ENCODE results near the gene GCLC.

The GCLC gene

GRCh38 chr6:53510746-53511145 is 34.2 kb downstream of the GCLC start:
- H3K36me3 ChIP-seq (ENCODE audit: insufficient read depth, low read length) = no peaks in the 10 kb centered on the region; the same call in none of the 2 replicates
- H3K4me1 ChIP-seq (ENCODE audit: control insufficient read depth, insufficient read depth, low read length, unreplicated experiment) = no peaks in the 10 kb centered on the region
- no peak overlapping the region for H3K27ac ChIP-seq (ENCODE audit: low read depth, low read length)
- H3K4me3 ChIP-seq (ENCODE audit: low read depth, low read length) = no peak overlapping the region
- H3K27me3 ChIP-seq (ENCODE audit: insufficient read depth, low read length) = no peaks in the 10 kb centered on the region
- no peak overlapping the region for H2AFZ ChIP-seq (ENCODE audit: low read length, unreplicated experiment)
- H3K79me2 ChIP-seq (ENCODE audit: control insufficient read depth, insufficient read depth, low read length, unreplicated experiment) = no peaks in the 10 kb centered on the region

GRCh38 chr6:53506872-53507271 is 38.0 kb downstream of the GCLC start:
- Histone ChIP-seq H3K79me2 (ENCODE audit: control insufficient read depth, insufficient read depth, low read length, unreplicated experiment) (no peaks in the 10 kb centered on the region), H2AFZ (ENCODE audit: low read length, unreplicated experiment) (no peak overlapping the region), H3K4me1 (ENCODE audit: control insufficient read depth, insufficient read depth, low read length, unreplicated experiment) (no peaks in the 10 kb centered on the region), H3K27ac (ENCODE audit: low read depth, low read length) (no peak overlapping the region), H3K27me3 (ENCODE audit: insufficient read depth, low read length) (no peaks in the 10 kb centered on the region), H3K36me3 (ENCODE audit: insufficient read depth, low read length) (no peaks in the 10 kb centered on the region; the same call in 1 of the 2 replicates), H3K4me3 (ENCODE audit: low read depth, low read length) (no peak overlapping the region)

GRCh38 chr6:53504512-53504911 is 40.4 kb downstream of the GCLC start:
- Histone ChIP-seq H3K79me2 (ENCODE audit: control insufficient read depth, insufficient read depth, low read length, unreplicated experiment) (no peaks in the 10 kb centered on the region), H2AFZ (ENCODE audit: low read length, unreplicated experiment) (no peak overlapping the region), H3K4me3 (ENCODE audit: low read depth, low read length) (no peak overlapping the region), H3K27ac (ENCODE audit: low read depth, low read length) (no peak overlapping the region), H3K36me3 (ENCODE audit: insufficient read depth, low read length) (no peaks in the 10 kb centered on the region; the same call in 1 of the 2 replicates), H3K27me3 (ENCODE audit: insufficient read depth, low read length) (no peaks in the 10 kb centered on the region), H3K4me1 (ENCODE audit: control insufficient read depth, insufficient read depth, low read length, unreplicated experiment) (no peaks in the 10 kb centered on the region)

GRCh38 chr6:53503060-53503459 is 41.8 kb downstream of the GCLC start:
- H3K27me3 ChIP-seq (ENCODE audit: insufficient read depth, low read length) = no peaks in the 10 kb centered on the region
- H2AFZ ChIP-seq (ENCODE audit: low read length, unreplicated experiment) = no peak overlapping the region
- no peak overlapping the region for H3K27ac ChIP-seq (ENCODE audit: low read depth, low read length)
- H3K79me2 ChIP-seq (ENCODE audit: control insufficient read depth, insufficient read depth, low read length, unreplicated experiment) = no peaks in the 10 kb centered on the region
- peaks cover 5% of the 10 kb centered on the region for H3K36me3 ChIP-seq (ENCODE audit: insufficient read depth, low read length)
- no peak overlapping the region for H3K4me3 ChIP-seq (ENCODE audit: low read depth, low read length)
- no peaks in the 10 kb centered on the region for H3K4me1 ChIP-seq (ENCODE audit: control insufficient read depth, insufficient read depth, low read length, unreplicated experiment)

- H3K27ac ChIP-seq (ENCODE audit: low read depth, low read length) = no peak overlapping the region
- peaks cover 10% of the 10 kb centered on the region for H3K4me1 ChIP-seq (ENCODE audit: control insufficient read depth, insufficient read depth, low read length, unreplicated experiment)
- no peaks in the 10 kb centered on the region for H3K79me2 ChIP-seq (ENCODE audit: control insufficient read depth, insufficient read depth, low read length, unreplicated experiment)
- no peak overlapping the region for H3K4me3 ChIP-seq (ENCODE audit: low read depth, low read length)
- H3K27me3 ChIP-seq (ENCODE audit: insufficient read depth, low read length) = no peaks in the 10 kb centered on the region
- peaks cover 5% of the 10 kb centered on the region for H3K36me3 ChIP-seq (ENCODE audit: insufficient read depth, low read length)
- no peak overlapping the region for H2AFZ ChIP-seq (ENCODE audit: low read length, unreplicated experiment)
Observed at GRCh38 chr6:53501432-53501831, 43.5 kb downstream of the GCLC start.

- Histone ChIP-seq H3K79me2 (ENCODE audit: control insufficient read depth, insufficient read depth, low read length, unreplicated experiment) (no peaks in the 10 kb centered on the region), H3K36me3 (ENCODE audit: insufficient read depth, low read length) (peaks cover 5% of the 10 kb centered on the region), H3K27me3 (ENCODE audit: insufficient read depth, low read length) (no peaks in the 10 kb centered on the region), H3K4me3 (ENCODE audit: low read depth, low read length) (no peak overlapping the region), H2AFZ (ENCODE audit: low read length, unreplicated experiment) (no peak overlapping the region), H3K27ac (ENCODE audit: low read depth, low read length) (no peak overlapping the region), H3K4me1 (ENCODE audit: control insufficient read depth, insufficient read depth, low read length, unreplicated experiment) (peaks cover 15% of the 10 kb centered on the region)
Observed at GRCh38 chr6:53500095-53500494, 44.8 kb downstream of the GCLC start.

GRCh38 chr6:53499094-53499493 is 45.8 kb downstream of the GCLC start:
- Histone ChIP-seq H3K36me3 (ENCODE audit: insufficient read depth, low read length) (peaks cover 5% of the 10 kb centered on the region), H3K27ac (ENCODE audit: low read depth, low read length) (no peak overlapping the region), H3K79me2 (ENCODE audit: control insufficient read depth, insufficient read depth, low read length, unreplicated experiment) (no peaks in the 10 kb centered on the region), H3K4me3 (ENCODE audit: low read depth, low read length) (no peak overlapping the region), H2AFZ (ENCODE audit: low read length, unreplicated experiment) (no peak overlapping the region), H3K27me3 (ENCODE audit: insufficient read depth, low read length) (no peaks in the 10 kb centered on the region), H3K4me1 (ENCODE audit: control insufficient read depth, insufficient read depth, low read length, unreplicated experiment) (peaks cover 21% of the 10 kb centered on the region)

DNA sequence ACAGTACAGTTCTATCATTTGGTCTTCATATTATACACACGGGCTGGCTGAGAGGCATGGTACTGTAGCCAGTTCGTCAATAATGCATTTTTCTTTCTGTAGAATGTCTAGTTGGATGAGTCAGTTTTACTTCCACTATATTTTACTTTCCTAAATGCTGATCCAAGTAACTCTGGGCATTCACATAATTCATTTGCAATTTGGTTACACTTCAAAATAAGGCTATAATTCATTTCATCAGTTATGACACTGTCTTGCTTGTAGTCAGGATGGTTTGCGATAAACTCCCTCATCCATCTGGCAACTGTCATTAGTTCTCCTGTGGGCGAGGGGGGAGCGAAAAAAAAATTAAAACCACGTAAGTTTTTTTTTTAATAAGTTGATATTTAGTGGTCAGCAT is 46.3 kb downstream of the GCLC start:
- H3K4me1 ChIP-seq (ENCODE audit: control insufficient read depth, insufficient read depth, low read length, unreplicated experiment) = peaks cover 24% of the 10 kb centered on the region
- no peaks in the 10 kb centered on the region for H3K27me3 ChIP-seq (ENCODE audit: insufficient read depth, low read length)
- H3K4me3 ChIP-seq (ENCODE audit: low read depth, low read length) = no peak overlapping the region
- H3K79me2 ChIP-seq (ENCODE audit: control insufficient read depth, insufficient read depth, low read length, unreplicated experiment) = no peaks in the 10 kb centered on the region
- H3K36me3 ChIP-seq (ENCODE audit: insufficient read depth, low read length) = peaks cover 5% of the 10 kb centered on the region
- H3K27ac ChIP-seq (ENCODE audit: low read depth, low read length) = no peak overlapping the region
- no peak overlapping the region for H2AFZ ChIP-seq (ENCODE audit: low read length, unreplicated experiment)

- peaks cover 30% of the 10 kb centered on the region for H3K4me1 ChIP-seq (ENCODE audit: control insufficient read depth, insufficient read depth, low read length, unreplicated experiment)
Observed at GRCh38 chr6:53497905-53498304, 47.0 kb downstream of the GCLC start.

DNA sequence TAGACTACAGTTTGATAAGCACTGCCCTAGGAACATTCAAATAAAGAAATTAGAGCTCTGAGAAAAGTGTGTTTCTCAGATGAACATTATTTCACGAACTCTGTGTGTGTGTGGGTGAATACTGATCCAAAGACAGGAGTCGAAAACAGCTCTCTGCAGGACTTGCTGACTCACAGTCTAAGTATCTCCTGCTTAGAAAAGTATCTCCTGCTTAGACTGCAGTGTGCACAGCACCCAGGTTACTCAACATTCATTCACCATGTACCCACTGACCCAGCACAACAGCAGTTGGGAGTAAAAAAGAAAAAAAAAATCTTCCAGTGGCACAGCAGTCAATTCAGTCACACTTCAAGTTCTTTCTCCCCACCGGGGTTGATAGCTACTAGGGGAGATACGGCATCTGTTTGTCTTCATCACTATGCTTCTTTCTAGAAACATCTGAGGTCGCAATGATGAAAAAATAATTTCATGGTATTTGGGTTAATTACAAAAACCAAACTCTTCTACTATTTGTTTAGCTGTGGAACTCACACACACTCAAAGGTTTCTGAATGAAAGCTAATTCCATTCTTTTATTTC is 48.0 kb downstream of the GCLC start:
- H3K36me3 ChIP-seq (ENCODE audit: insufficient read depth, low read length) = peaks cover 5% of the 10 kb centered on the region; the same call in 1 of the 2 replicates
- no peaks in the 10 kb centered on the region for H3K27me3 ChIP-seq (ENCODE audit: insufficient read depth, low read length)
- no peaks in the 10 kb centered on the region for H3K79me2 ChIP-seq (ENCODE audit: control insufficient read depth, insufficient read depth, low read length, unreplicated experiment)
- peaks cover 36% of the 10 kb centered on the region for H3K4me1 ChIP-seq (ENCODE audit: control insufficient read depth, insufficient read depth, low read length, unreplicated experiment)
- no peak overlapping the region for H2AFZ ChIP-seq (ENCODE audit: low read length, unreplicated experiment)
- no peak overlapping the region for H3K4me3 ChIP-seq (ENCODE audit: low read depth, low read length)
- H3K27ac ChIP-seq (ENCODE audit: low read depth, low read length) = 0 out of 2 replicates have a peak overlapping the region, but pooled peaks have one; percentile 11

More at GRCh38 chr6:53497905-53498304, 47.0 kb downstream of the GCLC start:
- peaks cover 5% of the 10 kb centered on the region; the same call in 1 of the 2 replicates for H3K36me3 ChIP-seq (ENCODE audit: insufficient read depth, low read length)
- no peaks in the 10 kb centered on the region for H3K27me3 ChIP-seq (ENCODE audit: insufficient read depth, low read length)
- H3K27ac ChIP-seq (ENCODE audit: low read depth, low read length) = no peak overlapping the region
- H3K79me2 ChIP-seq (ENCODE audit: control insufficient read depth, insufficient read depth, low read length, unreplicated experiment) = no peaks in the 10 kb centered on the region
- no peak overlapping the region for H2AFZ ChIP-seq (ENCODE audit: low read length, unreplicated experiment)
- H3K4me3 ChIP-seq (ENCODE audit: low read depth, low read length) = no peak overlapping the region

Data from ACC112 (cell line).